K562 (cell line): ENCODE measurements around the gene CCNL1. TPM values are rescaled to one million over a fixed set of nuclear protein-coding genes. Genes with fewer than 3 reads are reported as not detected.

ENCODE experiments used
- GTF2F1 ChIP-seq: IDR thresholded peaks from 2 replicates; pipeline ENCODE4 v1.6.1; 2011; ENCODE audit warnings: low read depth, low read length, improper control_type of control experiment
- PYGO2 ChIP-seq: fragments of 450-650 bp; IDR thresholded peaks from 2 replicates; pipeline ENCODE4 v1.6.1; 2016; ENCODE audit warnings: mild to moderate bottlenecking, missing genetic modification characterization, moderate library complexity, missing compliant biosample characterization
- SMAD3 ChIP-seq: fragments of 450-650 bp; formaldehyde crosslinking; conservative IDR thresholded peaks from 2 replicates; pipeline ENCODE4 v1.4.0; 2020; ENCODE audit warnings: mild to moderate bottlenecking
- ZNF274 ChIP-seq: IDR thresholded peaks from 2 replicates; pipeline ENCODE4 v1.6.1; 2011; ENCODE audit warnings: low read depth, mild to moderate bottlenecking, low read length, moderate library complexity, borderline replicate concordance
- polyA plus RNA-seq, 8 experiments: library from polyadenylated mRNA; depleted of rRNA in 4 of 8; stranded (reverse) in 5 of 8; unstranded in 3 of 8; fragments of >200 nt; fragmentation: Nextera tagmentation in 2 of 8; fragmentation: Illumina TruSeq in 1 of 8; extraction: Ambion mirVana in 2 of 8; extraction: Trizol in 1 of 8; gene quantifications; 2 replicates each; pipeline versions ENCODE4 v1.2.1 to v1.2.3, GENCODE V29; 2011 to 2014; ENCODE audit warnings: inconsistent platforms in 1 of 8, missing spikeins in 1 of 8
- total RNA-seq, 7 experiments: library from RNA; depleted of rRNA in 6 of 7; stranded (reverse); fragments of >200 nt in 6 of 7; fragmentation: Illumina TruSeq in 2 of 7; extraction: Trizol in 2 of 7; gene quantifications; 2 replicates each; pipeline versions ENCODE4 v1.2.1 to v1.2.3, GENCODE V29; 2011 to 2021; ENCODE audit warnings: low replicate concordance in 1 of 7
- TF ChIP-seq, protein P1 (sequence below): fragments of 200-600 bp; sonication (generic); IDR thresholded peaks from one replicate; pipeline ENCODE4 v1.6.1; 2012; ENCODE audit warnings: mild to moderate bottlenecking, low read depth, low read length, inconsistent platforms
- TF ChIP-seq, protein P2 (sequence below): fragments of 250-450 bp; sonication (Bioruptor Pico); IDR thresholded peaks from 2 replicates; pipeline ENCODE4 v1.4.0; 2020

The CCNL1 gene
- total and polyA plus RNA-seq, 9 of the 15 experiments (the other 6 are each of a cell fraction or from before 2014, with no cell fraction given): 16.1 to 186 (median 132) TPM

DNA sequence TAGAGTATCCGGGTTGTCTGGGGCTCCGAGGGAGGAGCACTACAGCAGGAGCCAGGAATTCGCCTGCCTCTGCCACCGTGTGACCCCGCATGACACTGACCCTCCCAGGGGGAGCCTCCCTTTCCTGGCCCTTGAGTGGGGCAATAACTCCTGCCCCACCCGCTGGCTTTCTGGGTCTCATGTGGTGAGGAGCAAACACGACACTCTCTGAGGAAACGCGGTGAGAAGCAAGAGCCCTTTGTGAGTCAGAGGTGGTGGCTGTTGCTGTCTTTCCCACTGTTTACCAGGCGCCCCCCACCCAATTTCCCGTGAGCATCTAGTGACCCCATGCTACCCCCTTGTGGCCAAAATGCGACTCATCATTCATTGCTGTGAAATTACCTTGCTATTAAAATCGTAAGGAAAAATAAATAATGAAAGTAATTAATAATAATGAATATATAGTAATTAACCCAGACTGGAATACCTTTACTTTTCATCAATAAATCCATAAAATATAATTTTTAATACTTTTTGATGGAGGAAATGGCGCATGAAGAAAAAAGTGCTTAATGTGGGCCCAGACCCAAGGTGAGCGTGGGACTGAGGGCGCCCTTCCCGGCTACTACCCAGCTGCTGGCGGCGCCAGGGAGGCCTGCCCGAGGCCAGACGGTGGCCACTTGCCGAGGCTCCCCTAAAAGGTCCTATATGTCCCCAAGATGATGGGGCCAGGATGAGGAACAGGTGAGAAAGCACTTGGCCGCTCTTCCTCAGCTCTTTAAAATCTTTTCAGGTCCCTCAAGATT, 29.3 kb downstream of the CCNL1 start (continued):
- TF ChIP-seq SMAD3 (CRISPR knock-in tag) (no peak), ZNF274 (no peak), GTF2F1 (no peak), PYGO2 (tag) (no peak)
- TF ChIP-seq, protein P1, sequence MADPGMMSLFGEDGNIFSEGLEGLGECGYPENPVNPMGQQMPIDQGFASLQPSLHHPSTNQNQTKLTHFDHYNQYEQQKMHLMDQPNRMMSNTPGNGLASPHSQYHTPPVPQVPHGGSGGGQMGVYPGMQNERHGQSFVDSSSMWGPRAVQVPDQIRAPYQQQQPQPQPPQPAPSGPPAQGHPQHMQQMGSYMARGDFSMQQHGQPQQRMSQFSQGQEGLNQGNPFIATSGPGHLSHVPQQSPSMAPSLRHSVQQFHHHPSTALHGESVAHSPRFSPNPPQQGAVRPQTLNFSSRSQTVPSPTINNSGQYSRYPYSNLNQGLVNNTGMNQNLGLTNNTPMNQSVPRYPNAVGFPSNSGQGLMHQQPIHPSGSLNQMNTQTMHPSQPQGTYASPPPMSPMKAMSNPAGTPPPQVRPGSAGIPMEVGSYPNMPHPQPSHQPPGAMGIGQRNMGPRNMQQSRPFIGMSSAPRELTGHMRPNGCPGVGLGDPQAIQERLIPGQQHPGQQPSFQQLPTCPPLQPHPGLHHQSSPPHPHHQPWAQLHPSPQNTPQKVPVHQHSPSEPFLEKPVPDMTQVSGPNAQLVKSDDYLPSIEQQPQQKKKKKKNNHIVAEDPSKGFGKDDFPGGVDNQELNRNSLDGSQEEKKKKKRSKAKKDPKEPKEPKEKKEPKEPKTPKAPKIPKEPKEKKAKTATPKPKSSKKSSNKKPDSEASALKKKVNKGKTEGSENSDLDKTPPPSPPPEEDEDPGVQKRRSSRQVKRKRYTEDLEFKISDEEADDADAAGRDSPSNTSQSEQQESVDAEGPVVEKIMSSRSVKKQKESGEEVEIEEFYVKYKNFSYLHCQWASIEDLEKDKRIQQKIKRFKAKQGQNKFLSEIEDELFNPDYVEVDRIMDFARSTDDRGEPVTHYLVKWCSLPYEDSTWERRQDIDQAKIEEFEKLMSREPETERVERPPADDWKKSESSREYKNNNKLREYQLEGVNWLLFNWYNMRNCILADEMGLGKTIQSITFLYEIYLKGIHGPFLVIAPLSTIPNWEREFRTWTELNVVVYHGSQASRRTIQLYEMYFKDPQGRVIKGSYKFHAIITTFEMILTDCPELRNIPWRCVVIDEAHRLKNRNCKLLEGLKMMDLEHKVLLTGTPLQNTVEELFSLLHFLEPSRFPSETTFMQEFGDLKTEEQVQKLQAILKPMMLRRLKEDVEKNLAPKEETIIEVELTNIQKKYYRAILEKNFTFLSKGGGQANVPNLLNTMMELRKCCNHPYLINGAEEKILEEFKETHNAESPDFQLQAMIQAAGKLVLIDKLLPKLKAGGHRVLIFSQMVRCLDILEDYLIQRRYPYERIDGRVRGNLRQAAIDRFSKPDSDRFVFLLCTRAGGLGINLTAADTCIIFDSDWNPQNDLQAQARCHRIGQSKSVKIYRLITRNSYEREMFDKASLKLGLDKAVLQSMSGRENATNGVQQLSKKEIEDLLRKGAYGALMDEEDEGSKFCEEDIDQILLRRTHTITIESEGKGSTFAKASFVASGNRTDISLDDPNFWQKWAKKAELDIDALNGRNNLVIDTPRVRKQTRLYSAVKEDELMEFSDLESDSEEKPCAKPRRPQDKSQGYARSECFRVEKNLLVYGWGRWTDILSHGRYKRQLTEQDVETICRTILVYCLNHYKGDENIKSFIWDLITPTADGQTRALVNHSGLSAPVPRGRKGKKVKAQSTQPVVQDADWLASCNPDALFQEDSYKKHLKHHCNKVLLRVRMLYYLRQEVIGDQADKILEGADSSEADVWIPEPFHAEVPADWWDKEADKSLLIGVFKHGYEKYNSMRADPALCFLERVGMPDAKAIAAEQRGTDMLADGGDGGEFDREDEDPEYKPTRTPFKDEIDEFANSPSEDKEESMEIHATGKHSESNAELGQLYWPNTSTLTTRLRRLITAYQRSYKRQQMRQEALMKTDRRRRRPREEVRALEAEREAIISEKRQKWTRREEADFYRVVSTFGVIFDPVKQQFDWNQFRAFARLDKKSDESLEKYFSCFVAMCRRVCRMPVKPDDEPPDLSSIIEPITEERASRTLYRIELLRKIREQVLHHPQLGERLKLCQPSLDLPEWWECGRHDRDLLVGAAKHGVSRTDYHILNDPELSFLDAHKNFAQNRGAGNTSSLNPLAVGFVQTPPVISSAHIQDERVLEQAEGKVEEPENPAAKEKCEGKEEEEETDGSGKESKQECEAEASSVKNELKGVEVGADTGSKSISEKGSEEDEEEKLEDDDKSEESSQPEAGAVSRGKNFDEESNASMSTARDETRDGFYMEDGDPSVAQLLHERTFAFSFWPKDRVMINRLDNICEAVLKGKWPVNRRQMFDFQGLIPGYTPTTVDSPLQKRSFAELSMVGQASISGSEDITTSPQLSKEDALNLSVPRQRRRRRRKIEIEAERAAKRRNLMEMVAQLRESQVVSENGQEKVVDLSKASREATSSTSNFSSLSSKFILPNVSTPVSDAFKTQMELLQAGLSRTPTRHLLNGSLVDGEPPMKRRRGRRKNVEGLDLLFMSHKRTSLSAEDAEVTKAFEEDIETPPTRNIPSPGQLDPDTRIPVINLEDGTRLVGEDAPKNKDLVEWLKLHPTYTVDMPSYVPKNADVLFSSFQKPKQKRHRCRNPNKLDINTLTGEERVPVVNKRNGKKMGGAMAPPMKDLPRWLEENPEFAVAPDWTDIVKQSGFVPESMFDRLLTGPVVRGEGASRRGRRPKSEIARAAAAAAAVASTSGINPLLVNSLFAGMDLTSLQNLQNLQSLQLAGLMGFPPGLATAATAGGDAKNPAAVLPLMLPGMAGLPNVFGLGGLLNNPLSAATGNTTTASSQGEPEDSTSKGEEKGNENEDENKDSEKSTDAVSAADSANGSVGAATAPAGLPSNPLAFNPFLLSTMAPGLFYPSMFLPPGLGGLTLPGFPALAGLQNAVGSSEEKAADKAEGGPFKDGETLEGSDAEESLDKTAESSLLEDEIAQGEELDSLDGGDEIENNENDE: no peak
- TF ChIP-seq, protein P2, sequence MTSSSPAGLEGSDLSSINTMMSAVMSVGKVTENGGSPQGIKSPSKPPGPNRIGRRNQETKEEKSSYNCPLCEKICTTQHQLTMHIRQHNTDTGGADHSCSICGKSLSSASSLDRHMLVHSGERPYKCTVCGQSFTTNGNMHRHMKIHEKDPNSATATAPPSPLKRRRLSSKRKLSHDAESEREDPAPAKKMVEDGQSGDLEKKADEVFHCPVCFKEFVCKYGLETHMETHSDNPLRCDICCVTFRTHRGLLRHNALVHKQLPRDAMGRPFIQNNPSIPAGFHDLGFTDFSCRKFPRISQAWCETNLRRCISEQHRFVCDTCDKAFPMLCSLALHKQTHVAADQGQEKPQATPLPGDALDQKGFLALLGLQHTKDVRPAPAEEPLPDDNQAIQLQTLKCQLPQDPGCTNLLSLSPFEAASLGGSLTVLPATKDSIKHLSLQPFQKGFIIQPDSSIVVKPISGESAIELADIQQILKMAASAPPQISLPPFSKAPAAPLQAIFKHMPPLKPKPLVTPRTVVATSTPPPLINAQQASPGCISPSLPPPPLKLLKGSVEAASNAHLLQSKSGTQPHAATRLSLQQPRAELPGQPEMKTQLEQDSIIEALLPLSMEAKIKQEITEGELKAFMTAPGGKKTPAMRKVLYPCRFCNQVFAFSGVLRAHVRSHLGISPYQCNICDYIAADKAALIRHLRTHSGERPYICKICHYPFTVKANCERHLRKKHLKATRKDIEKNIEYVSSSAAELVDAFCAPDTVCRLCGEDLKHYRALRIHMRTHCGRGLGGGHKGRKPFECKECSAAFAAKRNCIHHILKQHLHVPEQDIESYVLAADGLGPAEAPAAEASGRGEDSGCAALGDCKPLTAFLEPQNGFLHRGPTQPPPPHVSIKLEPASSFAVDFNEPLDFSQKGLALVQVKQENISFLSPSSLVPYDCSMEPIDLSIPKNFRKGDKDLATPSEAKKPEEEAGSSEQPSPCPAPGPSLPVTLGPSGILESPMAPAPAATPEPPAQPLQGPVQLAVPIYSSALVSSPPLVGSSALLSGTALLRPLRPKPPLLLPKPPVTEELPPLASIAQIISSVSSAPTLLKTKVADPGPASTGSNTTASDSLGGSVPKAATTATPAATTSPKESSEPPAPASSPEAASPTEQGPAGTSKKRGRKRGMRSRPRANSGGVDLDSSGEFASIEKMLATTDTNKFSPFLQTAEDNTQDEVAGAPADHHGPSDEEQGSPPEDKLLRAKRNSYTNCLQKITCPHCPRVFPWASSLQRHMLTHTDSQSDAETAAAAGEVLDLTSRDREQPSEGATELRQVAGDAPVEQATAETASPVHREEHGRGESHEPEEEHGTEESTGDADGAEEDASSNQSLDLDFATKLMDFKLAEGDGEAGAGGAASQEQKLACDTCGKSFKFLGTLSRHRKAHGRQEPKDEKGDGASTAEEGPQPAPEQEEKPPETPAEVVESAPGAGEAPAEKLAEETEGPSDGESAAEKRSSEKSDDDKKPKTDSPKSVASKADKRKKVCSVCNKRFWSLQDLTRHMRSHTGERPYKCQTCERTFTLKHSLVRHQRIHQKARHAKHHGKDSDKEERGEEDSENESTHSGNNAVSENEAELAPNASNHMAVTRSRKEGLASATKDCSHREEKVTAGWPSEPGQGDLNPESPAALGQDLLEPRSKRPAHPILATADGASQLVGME (CRISPR knock-in tag): 0 out of 2 replicates have a peak, but pooled peaks have one; percentile 36
